ENCODE data around the gene PCSK6.

DNA sequence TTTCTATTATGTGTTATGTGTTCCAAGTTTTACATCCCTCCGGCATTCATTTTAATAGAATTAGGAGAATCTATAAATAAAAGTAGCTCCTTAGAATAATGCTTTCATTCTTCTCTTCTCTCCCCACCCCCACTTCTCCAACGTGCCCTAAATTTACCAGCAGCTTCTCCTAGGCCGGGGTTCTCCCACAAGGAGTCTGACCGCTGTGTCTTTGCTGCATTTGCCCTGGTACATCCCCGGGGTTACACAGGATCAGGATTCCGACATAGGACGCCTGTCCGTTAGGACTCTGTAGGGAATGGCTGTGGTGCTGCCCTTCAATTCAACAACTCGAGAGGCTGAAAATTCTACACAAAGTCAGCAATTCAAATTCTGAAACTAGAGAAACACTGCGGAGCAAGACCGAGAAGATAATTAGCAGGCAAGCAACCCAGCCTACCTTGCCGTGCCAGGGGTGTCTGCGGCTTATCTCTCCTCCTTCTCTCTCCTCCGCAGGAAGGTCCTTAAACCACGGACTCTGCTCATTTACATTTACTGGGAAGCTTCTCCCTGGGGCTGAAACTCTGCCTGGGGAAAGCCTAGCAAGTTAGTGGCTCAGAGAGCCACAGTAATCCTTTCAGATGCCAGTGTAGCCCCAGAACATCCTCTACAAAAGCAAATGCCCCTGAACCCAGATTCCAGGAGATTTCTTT is 18.8 kb downstream of the PCSK6 start:
- TF ChIP-seq EZH2 (IDR thresholded peaks at IDR 0.05; ENCODE audit: insufficient read depth, poor library complexity, severe bottlenecking) (no peak), EZH2phosphoT487 (IDR thresholded peaks at IDR 0.05; ENCODE audit: insufficient read depth, low read depth) (no peak)
